GM19463 (cell line): ENCODE data around the gene PRPS2.

Experiments
- ATAC-seq: cut with Tn5 transposase; IDR thresholded peaks from one replicate; pipeline ENCODE4 v1.9.1; 2021; ENCODE audit warnings: mild to moderate bottlenecking, moderate library complexity; ENCODE audit not compliant: unreplicated experiment

PRPS2 gene

DNA sequence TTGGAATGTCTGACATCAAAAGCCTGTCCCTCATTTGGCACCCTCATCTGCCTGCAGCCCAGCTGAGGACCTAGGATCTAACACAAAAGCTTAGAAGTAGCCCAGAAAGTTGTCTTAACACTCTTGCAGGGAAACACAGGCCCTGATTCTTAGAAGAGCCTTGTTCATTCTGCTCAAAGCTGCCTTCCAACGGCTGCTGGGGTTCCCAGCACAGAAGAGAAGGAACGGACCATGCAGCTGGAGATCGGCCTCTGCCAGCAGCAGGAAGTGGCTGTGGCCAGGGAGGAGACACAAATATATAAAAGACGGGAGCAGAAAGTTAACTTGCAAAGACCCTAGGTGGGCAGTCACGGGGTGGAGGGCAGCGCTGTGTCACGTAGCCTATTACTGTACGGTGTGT lies 20.4 kb downstream of the PRPS2 start:
- ATAC-seq, result no peak

DNA sequence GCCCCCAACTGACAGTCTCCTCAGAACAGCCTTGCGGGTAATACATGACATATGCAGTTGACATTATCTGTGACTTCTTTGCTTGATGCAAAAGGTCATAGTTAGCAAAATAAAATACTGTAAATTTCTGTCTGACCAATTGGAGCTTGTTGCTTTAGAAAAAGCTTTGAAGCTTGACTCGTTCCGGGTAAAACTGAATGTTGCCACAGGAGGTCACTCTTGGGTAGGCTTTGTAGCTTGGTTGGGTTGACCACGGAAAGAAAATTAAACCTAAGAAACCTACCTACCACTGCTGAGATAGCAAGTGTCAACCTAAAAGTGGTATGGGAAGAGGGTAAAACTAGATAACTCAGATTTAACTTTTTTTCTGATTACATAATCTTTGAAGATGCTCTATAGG lies 23.2 kb downstream of the PRPS2 start:
- peak; percentile 79 for ATAC-seq

DNA sequence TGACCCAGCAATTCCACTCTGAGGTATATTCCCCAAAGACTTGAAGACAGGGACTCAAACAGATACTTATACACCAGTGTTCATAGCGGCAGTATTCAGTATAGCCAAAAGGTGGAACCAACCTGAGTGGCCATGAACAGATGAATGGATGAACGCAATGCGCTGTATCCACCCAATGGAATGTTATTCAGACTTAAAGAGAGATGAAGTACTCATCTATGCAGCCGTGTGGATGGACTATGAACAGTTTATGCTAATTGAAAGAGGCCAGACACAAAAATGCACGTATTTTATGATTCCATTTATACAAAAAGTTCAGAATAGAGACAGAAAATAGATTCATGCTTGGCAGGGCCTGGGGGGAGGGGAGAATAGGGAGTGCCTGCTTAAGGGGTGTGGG lies 26.3 kb downstream of the PRPS2 start:
- ATAC-seq, result no peak

DNA sequence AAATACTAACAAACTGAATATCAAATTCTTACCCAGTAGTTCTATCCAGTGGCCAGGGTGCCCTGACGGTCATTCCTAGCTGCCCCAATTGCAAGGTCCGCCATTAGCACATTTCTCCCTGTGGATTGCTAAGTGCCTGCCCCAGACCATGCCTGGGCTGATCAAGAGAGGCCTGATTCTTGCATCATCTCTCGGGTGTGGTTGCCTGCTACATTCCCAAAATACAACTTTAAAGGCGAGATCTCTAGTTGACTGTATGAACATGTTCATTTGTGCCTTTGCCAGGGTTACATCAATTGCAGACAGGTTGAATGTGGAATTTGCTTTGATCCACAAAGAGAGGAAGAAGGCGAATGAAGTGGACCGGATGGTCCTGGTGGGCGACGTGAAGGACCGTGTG lies 28.0 kb downstream of the PRPS2 start:
- ATAC-seq, result no peak

DNA sequence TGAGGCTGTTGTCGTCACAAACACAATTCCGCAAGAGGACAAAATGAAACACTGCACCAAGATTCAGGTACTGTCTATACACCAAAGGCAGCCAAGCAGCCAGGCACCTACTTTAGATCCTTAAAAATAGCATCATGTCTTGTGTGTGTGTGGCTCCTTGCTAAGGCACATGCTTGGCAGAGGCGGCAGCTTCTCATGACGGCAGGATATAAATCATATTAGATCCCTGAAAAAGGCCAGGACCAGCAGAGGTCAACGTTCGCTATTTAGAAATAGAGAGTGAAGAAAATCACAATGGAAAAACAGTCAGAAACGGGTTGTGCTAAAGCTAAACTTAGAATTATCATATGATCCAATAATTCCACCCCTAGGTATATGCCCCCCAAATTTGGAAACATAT lies 29.5 kb downstream of the PRPS2 start:
- no peak for ATAC-seq

DNA sequence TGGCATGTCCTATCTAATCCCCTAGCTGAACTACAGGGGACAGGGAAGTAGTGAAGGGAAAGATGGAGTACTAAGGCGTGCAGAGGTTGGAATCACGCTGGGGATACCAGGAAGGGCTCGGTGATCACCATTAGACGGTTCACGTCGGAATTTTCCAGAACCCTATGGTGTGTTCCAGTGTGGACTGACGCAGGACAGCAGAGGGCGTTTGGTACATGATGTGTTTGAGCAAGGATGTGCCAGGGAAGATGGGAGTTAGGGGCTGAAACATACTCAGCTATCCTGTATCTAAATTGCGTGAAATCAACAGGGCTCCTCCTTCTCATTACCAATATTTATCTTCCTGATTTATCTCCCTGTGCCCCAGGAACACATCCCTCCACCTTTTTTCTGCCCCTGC lies 33.7 kb downstream of the PRPS2 start:
- ATAC-seq, result no peak

DNA sequence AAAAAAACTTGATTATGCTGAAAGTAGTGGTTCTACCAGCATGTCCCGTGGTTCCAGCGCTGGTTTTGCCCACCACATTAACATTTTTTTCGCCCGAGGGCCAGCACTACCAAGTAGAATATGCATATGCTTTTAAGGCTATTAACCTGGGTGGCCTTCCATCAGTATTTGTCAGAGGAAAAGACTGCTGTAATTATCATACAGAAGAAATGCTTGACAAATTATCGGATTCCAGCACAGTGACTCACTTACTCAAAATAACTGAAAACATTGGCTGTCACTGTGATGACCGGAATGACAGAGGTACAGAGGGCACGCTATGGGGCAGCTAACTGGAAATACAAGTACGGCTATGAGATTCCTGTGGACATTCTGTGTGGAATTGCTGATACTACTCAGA lies 34.6 kb downstream of the PRPS2 start:
- no peak for ATAC-seq

DNA sequence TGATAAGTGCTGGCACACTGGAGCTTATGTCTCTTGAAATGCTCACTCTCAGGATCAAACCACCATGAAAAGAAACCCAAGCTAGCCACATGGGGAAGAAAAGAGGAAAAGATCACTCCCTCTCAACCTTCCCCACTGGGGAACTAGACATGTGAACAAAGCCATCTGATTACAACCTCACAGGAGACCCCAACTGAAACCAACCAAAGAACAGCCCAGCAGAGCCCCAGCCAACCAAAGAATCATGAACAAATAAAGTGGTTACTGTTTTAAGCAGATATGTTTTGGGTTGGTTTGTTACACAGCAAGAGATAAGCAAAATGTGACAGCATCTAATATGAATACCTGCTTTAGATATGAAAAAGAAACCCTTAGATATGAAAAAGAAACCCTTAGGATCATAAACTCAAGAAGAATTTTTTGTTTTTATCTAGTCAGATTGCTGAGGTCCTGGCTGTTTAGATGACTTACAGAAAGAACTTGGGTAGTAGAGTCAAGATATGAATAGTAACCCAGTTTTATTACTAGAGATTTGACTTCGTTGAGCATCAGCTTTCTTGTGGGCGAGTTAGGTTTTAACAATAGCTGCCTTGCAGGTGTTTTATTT lies 52.0 kb downstream of the PRPS2 start:
- no peak for ATAC-seq

DNA sequence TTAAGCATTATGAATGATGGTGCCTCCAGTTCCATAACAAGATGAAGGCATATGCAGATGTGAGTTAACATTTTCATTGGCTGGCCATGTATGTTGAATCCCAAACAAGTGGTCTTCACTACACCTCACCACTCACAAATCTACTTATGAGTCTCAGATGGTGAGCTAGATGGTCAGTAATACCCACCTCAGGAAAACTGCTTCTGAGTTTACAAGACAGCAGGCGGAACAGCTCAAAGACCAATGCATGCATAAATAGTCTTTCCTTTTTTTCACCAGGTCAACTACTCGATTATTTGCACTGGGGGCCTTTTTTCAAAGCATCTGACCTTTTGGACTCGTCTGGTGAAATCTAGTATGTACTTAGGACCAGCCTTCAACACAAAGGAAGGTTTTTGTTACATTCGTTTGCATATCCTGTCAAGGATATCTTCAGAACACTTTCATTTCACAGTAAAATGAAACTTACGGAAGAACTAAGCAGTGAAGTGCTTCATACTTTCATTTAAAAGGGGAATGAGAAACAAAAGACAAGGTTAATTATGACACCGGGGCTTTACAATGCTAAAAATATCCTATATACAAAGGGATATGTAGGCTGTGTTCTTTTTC lies 52.6 kb downstream of the PRPS2 start:
- ATAC-seq, result peak; percentile 91

DNA sequence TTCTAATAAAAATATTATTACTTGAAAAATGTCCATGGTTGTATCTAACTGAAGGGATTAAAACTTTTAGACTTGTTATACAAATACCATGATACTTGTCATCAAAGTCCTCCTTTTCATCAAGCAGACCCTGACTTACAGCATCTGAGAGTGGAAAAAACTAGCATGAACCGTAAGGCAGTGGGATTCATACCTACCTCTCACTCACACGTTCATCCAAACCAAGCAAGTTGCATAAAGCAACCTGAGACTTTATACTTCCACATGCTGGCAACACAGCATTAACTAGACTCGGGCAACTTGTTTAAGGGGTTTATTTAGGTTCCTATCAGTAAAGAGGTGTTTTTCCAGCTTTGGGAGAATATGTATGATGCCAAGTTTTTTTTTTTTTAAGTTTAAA lies 53.1 kb downstream of the PRPS2 start:
- no peak for ATAC-seq

DNA sequence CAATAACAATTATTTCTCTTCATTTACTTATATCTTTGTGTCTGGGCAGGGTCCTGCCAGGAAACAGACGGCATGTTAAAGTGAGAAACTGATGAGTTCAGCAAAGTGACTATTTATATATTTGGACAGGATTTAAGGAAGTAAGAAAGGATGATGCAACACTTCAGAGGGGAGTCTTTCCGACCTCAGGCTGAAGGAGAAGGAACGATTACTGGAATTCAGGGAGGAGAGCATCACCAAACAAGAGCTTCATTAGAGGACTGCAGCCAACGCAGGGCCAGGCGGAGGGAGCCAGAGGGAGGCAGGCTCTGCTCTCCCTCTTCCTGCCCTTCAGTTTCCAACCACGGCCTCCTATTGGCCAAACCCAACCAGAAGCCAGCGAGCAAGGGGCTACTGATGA lies 74.1 kb downstream of the PRPS2 start:
- no peak for ATAC-seq

DNA sequence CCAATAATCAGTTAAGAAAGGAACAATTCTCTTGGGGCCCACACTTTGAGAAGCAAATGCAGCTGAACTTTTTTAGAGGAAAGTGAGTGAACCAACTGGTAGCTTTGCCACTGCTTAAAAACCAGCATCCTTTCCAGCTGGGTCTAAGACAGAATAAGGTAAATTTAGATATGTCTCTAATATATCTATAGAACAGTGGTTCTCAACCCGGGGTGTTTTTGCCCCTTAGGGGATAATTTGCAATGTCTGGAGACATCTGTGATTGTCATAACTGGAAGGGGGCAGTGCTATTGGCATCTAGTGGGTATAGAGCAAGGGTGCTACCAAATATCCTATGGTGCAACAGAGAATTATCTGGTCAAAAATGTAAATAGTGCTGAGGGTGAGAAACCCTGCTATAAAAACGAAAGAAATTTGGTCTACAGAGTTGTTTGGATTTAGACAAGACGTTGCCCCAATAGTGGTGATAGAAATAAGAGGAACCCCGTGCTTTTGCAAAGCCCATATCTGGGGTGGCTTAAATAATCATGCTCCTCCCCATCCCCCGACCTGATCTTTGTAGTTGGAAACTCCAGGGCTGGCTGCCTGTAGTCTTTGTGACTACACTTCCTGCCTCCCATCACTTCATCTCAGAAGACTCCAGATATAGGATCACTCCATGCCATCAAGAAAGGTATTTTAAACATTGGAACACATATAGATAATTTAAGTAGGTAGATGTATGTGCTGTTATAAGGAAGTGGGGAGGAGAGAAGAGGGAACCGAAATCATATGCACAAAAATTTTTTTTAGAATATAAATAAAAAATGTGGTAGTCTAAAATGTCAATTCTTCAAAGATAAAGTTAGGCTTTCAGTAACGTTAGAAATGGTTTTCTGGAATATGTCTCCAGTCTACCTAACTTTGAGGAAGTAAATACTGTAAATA lies 75.5 kb downstream of the PRPS2 start, which contains the start of gene TLR7:
TSS of gene TLR7 (plus strand) at position 622 of the 927 bp plus-strand sequence. CDS start 507 bp downstream, outside the sequence.
- no peak for ATAC-seq

DNA sequence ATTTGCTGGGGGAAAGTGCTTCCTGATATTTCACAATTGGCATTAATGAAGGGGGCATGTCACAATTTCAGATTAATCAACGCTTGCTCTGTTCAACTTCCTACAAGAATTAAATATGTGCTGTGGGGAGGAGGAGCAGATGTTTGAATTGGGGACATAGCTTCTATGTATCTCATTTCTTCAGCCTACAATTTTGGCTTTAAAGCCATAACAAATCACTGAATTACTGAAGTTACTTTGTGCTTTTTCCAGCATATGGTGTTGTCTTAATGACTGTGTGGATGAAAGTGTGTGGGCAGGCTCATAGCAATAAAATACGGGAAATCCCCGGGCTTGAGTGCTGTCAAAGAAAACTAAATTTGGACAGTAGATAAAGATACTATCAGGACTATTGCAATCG lies 76.5 kb downstream of the PRPS2 start:
- ATAC-seq, result no peak

DNA sequence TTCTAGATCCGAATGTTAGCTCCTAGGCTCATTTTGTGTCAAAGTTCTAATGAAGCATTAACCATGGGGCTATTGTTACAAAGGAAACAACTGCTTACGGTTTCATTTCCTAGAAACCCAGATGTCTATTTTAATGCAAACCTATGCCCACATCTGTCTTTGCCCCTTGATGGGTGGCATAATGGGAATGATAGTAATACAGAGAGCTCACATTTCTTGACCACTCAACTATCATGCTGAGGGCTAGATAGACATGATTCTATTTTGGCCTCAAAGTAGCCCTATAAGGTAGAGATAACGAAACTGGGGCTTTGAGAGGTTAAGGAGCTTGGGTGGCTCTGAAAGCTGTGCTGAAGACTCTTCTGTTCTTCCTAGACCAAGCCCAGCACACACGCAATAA lies 77.5 kb downstream of the PRPS2 start:
- peak; percentile 64 for ATAC-seq

DNA sequence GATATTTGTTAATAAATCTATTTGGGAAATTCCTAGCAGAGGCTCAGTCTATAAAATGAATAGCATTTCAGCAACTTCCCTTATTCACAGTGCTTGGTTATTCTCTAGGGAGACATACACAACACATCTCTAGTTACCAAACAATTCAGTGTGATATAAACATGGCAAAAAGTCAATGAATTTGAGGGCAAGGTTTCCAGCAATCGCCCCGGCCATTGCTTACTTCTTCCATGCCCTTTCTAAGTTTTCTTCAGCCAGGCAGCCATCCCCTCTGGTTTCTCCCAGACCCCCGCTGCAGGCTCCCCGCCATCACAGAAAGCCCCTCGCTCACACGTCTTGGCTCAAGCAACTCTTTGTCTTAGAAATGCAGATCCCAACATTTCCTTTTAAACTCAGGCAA lies 80.0 kb downstream of the PRPS2 start:
- no peak for ATAC-seq

DNA sequence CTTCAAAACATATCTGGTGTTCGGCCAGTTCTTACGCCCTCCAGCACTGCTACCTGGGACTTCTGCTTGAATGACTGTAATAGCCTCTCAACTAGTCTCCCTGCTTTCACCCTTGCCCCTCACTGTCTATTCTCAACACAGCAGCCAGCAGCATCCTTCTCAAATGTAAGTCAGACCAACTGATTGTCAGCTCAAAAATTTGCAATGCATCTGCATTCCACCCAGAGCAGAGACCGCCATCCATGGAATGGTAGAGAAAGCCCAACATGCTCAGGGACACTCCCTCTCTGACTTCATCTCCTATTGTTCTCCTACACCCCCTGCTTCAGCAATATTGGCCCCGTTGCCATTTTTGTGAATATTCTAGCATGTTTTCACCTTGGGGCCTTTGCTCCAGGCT lies 81.5 kb downstream of the PRPS2 start:
- ATAC-seq, result no peak
